ENCODE measurements around the gene SYT9.

Gene SYT9

GRCh38 chr11:7414973-7415817 lies 163.5 kb downstream of the SYT9 start:
- TF ChIP-seq GATA2 (IDR thresholded peaks at IDR 0.05; ENCODE audit: low read depth, low read length) (no peak), GATA3 (IDR thresholded peaks at IDR 0.05; ENCODE audit: low read depth, low read length) (no peak)

- TF ChIP-seq GATA2 (IDR thresholded peaks at IDR 0.05; ENCODE audit: low read depth, low read length) (no peak), GATA3 (IDR thresholded peaks at IDR 0.05; ENCODE audit: low read depth, low read length) (no peak)
Measured at GRCh38 chr11:7416080-7416479, 164.4 kb downstream of the SYT9 start.

DNA sequence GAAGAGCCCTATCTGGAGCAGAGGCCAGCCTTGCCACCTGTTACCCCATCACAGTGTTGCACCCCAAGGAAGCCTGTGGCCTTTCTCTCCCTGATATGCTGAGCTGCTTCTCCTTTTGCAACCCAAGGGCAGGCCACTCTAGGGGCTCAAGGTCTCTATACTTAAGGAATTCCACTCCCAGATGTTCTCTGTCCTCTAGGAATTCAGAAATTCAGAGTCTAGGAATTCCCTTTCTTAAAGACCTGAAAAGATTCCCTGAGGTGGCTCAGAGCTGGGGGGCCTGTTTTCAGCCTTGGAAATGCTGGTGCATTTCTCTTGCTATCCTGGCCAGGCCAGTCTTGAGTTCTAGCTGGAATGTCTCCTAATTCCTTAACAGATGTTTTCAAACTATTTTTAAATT lies 165.6 kb downstream of the SYT9 start:
- TF ChIP-seq GATA3 (IDR thresholded peaks at IDR 0.05; ENCODE audit: low read depth, low read length), result no peak
- TF ChIP-seq GATA2 (IDR thresholded peaks at IDR 0.05; ENCODE audit: low read depth, low read length), result no peak

GRCh38 chr11:7418061-7418460 lies 166.4 kb downstream of the SYT9 start:
- TF ChIP-seq GATA3 (IDR thresholded peaks at IDR 0.05; ENCODE audit: low read depth, low read length), result no peak
- TF ChIP-seq GATA2 (IDR thresholded peaks at IDR 0.05; ENCODE audit: low read depth, low read length), result no peak

DNA sequence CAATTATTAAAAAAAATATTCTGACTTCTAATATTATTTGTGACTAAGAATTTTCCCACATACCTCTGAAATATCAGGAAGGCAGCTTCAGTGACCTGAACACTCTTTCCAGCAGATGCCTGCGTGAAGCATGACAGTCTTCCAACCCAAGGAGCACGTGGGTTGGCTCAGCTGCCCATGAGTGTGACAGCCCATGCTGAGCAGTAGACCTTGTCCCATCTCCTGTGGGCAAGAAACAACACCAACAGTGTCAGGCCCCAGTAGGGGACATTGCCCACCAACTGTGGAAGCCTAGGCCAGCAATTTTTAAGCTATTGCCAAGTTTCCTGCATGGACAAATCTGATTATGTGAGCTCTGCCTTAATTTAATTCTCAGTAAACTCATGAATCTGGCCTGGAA lies 167.2 kb downstream of the SYT9 start:
- TF ChIP-seq GATA2 (IDR thresholded peaks at IDR 0.05; ENCODE audit: low read depth, low read length), result no peak
- TF ChIP-seq GATA3 (IDR thresholded peaks at IDR 0.05; ENCODE audit: low read depth, low read length), result no peak

- TF ChIP-seq GATA2 (IDR thresholded peaks at IDR 0.05; ENCODE audit: low read depth, low read length), result no peak
Measured at GRCh38 chr11:7421136-7421535, 169.4 kb downstream of the SYT9 start.

DNA sequence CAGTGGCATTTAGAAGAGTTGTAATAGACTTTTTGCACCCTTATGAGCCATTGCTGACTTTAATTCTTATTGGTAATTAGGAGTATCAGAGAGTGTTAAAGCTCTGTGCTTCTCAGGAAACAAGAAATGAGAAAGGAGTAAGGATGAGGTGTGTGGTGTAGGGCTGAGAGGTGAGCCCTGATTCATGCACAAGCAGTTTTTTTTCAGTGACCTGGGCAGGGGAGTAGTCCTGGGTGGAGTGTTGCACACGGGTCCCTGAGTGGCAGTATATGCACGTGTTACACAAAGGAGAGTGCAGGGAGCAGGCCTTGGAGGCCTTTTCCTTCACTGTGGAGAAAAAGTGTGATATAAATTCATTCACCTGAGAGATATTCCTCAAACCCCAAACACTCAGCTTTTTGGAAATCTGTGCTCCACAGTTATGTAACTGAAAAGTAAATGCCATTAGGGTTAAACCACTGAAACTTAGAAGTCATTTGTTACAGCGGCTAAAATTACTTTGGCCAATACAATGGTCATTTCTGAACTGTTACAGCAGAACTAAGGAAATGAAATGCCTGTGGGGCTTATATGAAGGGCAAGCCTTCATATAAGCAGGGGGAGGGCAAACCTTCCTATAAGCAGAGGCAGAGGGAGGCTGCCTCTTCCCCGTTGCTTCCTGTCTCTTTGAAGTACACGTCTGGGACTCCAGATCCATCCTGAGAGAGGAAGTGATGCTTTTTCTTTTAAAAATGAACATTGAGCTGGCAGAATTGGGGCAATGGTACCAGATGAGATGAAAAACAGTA lies 171.0 kb downstream of the SYT9 start:
- no peak for TF ChIP-seq GATA2 (IDR thresholded peaks at IDR 0.05; ENCODE audit: low read depth, low read length)
- no peak for TF ChIP-seq GATA3 (IDR thresholded peaks at IDR 0.05; ENCODE audit: low read depth, low read length)

- TF ChIP-seq GATA3 (IDR thresholded peaks at IDR 0.05; ENCODE audit: low read depth, low read length) (no peak), GATA2 (IDR thresholded peaks at IDR 0.05; ENCODE audit: low read depth, low read length) (no peak)
Measured at GRCh38 chr11:7423946-7424345, 172.2 kb downstream of the SYT9 start.

- TF ChIP-seq GATA2 (IDR thresholded peaks at IDR 0.05; ENCODE audit: low read depth, low read length) (no peak), GATA3 (IDR thresholded peaks at IDR 0.05; ENCODE audit: low read depth, low read length) (no peak)
Measured at GRCh38 chr11:7427733-7428132, 176.0 kb downstream of the SYT9 start.

- TF ChIP-seq GATA2 (IDR thresholded peaks at IDR 0.05; ENCODE audit: low read depth, low read length) (no peak), GATA3 (IDR thresholded peaks at IDR 0.05; ENCODE audit: low read depth, low read length) (no peak)
Measured at GRCh38 chr11:7428196-7428595, 176.5 kb downstream of the SYT9 start.

DNA sequence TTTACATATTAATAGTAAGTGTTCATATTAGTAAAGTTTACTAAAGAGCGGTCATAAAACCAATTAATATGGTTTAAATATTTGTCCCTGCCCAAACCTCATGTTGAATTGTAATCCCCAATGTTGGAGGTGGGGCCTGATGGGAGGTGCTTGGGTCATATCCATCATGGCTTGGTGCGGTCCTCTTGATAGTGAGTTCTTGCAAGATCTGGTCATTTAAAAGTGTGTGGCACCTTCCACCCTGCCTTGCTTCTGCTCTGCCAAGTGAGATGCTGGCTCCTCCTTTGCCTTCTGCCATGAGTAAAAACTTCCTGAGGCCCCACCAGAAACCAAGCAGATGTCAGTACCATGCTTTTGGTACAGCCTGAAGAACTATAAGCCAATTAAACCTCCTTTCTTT lies 178.8 kb downstream of the SYT9 start:
- no peak for TF ChIP-seq GATA2 (IDR thresholded peaks at IDR 0.05; ENCODE audit: low read depth, low read length)
- TF ChIP-seq GATA3 (IDR thresholded peaks at IDR 0.05; ENCODE audit: low read depth, low read length), result no peak

- no peak for TF ChIP-seq GATA2 (IDR thresholded peaks at IDR 0.05; ENCODE audit: low read depth, low read length)
- TF ChIP-seq GATA3 (IDR thresholded peaks at IDR 0.05; ENCODE audit: low read depth, low read length), result no peak
Measured at GRCh38 chr11:7435176-7435575, 183.5 kb downstream of the SYT9 start.

GRCh38 chr11:7436146-7436545 lies 184.4 kb downstream of the SYT9 start:
- TF ChIP-seq GATA3 (IDR thresholded peaks at IDR 0.05; ENCODE audit: low read depth, low read length), result no peak
- no peak for TF ChIP-seq GATA2 (IDR thresholded peaks at IDR 0.05; ENCODE audit: low read depth, low read length)

DNA sequence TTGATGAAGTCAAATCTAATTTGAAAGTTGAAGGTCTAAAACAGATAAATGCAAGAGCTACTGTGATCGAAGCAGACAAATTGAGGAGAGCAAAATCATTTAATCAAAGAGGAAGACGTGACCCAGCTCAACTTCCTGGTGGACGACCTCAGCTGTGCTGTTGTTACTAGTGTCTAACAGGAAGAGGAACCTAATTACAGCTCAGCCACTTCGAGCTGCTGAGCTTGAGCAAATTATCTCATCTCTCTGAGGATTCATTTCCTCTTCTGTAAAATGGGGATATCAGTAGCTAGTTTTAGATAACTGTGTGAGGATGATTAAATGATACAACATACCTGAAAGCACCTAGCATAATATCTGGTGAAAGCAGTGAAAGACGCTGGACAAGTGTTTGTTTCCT lies 185.0 kb downstream of the SYT9 start:
- TF ChIP-seq GATA3 (IDR thresholded peaks at IDR 0.05; ENCODE audit: low read depth, low read length), result no peak
- TF ChIP-seq GATA2 (IDR thresholded peaks at IDR 0.05; ENCODE audit: low read depth, low read length), result no peak

- TF ChIP-seq GATA2 (IDR thresholded peaks at IDR 0.05; ENCODE audit: low read depth, low read length) (no peak), GATA3 (IDR thresholded peaks at IDR 0.05; ENCODE audit: low read depth, low read length) (no peak)
Measured at GRCh38 chr11:7437696-7438095, 186.0 kb downstream of the SYT9 start.
